Urinary bladder (tissue), 4 donors: ENCODE data around the gene GALNT7. TPM values are rescaled to one million over a fixed set of nuclear protein-coding genes. Genes with fewer than 3 reads are reported as not detected.

Experiments used
- DNase-seq: peaks from one replicate; pipeline ENCODE4 v3.0.0-alpha.2; 2015; ENCODE audit errors: extremely low spot score
- H3K27ac ChIP-seq: one replicate; pipeline ENCODE4 v1.5.1; 2013; ENCODE audit warnings: low read depth, mild to moderate bottlenecking, moderate library complexity
- H3K36me3 ChIP-seq: one replicate; pipeline ENCODE4 v1.6.1; 2013; ENCODE audit warnings: mild to moderate bottlenecking, moderate library complexity; ENCODE audit not compliant: insufficient read depth
- H3K4me1 ChIP-seq: one replicate; pipeline ENCODE4 v1.6.1; 2013; ENCODE audit warnings: mild to moderate bottlenecking, moderate library complexity; ENCODE audit not compliant: insufficient read depth
- H3K4me3 ChIP-seq: one replicate; pipeline ENCODE4 v1.5.1; 2013; ENCODE audit warnings: low read depth, low read length
- WGBS: extraction: QIAGEN DNeasy Blood & Tissue Kit; methylation state at CpG from one replicate; pipeline ENCODE4 v1.1.7; 2013; 5-methylcytosine and 5-hydroxymethylcytosine counted together
- polyA plus RNA-seq: library from polyadenylated mRNA; stranded (reverse); fragments of 200-250 nt; gene quantifications from one replicate; pipeline ENCODE4 v1.2.3, GENCODE V29; 2013
- total RNA-seq: library from RNA; depleted of rRNA; stranded (reverse); fragments of >200 nt; gene quantifications from one replicate; pipeline ENCODE4 v1.2.3, GENCODE V29; 2014
- donor health status: healthy with polysubstance abuse.
- donor health status: healthy.

GALNT7 gene
- total and polyA plus RNA-seq, 2 donors = 11.6 to 48.6 TPM

DNA sequence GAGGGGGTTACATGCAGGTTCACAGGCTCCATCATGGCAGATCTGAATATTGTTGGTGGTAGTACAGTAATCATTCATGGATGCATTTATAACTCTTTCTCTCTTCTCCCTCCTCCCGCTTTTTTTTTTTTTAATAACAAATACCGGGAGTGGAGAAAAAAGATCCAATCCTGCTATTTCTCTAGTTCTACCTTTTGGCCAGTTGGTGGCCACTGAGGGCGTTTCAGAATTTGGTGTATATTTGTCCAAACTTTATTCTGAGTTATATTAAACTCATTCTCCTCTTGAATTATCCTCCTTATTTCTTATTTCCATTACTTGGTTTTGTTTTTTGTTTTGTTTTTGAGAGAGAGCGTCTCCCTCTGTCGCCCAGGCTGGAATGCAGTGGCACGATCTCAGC, 90.7 kb downstream of the GALNT7 start:
- no peaks in the 10 kb centered on the region for H3K4me1 ChIP-seq
- no peak overlapping the region for H3K27ac ChIP-seq
- H3K4me3 ChIP-seq = no peak overlapping the region
- no peaks in the 10 kb centered on the region for H3K36me3 ChIP-seq
- WGBS = 90% methylated on average over 6 of the region's 6 CpGs
- DNase-seq = no peak

DNA sequence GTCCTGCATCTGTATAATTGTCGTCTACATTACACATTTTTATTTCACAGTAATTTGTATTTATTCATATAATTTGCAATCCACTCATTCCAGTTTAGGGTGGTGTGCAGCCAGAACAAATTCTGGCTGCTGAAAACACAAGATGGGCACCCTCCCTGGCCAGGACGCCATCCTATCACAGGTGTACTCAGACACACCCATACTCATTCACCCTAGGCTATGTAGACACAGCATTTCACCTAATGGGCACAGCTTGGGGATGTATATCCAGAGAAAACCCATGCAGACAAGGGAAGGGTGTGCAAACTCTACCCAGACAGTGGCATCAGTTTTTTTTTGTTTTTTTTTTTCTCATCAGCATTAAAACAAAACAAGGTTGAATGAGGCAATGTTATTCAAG, 92.4 kb downstream of the GALNT7 start:
- Histone ChIP-seq H3K27ac (no peak overlapping the region), H3K36me3 (no peaks in the 10 kb centered on the region), H3K4me1 (no peaks in the 10 kb centered on the region), H3K4me3 (no peak overlapping the region)
- WGBS = 95% methylated on average over 2 of the region's 2 CpGs
- DNase-seq = no peak

- no peak overlapping the region for H3K27ac ChIP-seq
- H3K4me3 ChIP-seq = no peak overlapping the region
- no peaks in the 10 kb centered on the region for H3K4me1 ChIP-seq
- H3K36me3 ChIP-seq = no peaks in the 10 kb centered on the region
- 88% methylated on average over 2 of the region's 2 CpGs for WGBS
- DNase-seq = no peak
Observed at GRCh38 chr4:173262375-173262774, 93.8 kb downstream of the GALNT7 start.

DNA sequence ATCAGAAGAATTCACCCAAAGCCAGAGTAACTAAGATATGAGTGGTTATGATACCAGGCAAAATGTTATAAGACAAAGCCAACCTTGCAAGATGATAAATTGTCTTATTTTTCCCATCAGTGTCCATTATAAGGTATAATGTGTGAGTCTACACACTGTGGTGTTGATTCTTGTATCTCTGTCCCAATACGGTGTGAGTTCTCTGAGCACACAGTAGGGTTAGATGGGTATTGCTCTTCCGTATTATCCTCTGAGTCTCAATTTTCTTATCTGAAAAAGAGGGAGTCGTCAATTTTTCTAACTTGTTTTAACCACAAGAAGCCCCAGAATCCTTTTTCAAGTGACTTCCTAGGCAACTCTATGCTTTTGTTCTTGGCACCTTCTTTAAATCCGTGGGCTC, 95.6 kb downstream of the GALNT7 start:
- 50% methylated on average over 4 of the region's 4 CpGs for WGBS
- H3K4me3 ChIP-seq = no peak overlapping the region
- H3K27ac ChIP-seq = no peak overlapping the region

DNA sequence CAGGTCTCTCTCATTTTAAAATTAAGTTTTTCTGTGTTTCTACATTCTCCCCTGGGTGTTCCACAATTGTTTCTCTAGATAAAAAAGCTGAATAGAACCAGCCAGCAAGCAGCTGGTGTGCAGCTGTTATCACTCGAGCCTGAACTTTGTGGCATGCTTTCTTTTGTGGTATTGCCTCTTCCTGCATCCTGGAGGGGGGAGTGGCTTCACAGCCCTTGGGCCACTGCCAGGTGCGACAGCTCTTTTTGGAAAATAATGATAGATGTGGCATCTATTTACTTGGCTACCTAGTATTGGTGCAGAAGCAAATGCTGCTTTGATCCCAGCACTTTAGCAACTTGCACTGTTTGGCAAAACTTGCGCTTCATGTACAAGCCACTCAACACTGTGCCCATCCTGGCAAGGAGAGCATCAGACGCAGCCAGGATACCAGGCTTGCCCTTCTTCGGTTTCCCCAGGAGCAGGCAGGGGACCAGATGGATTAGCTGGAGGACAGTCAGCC, 96.1 kb downstream of the GALNT7 start:
- no peaks in the 10 kb centered on the region for H3K36me3 ChIP-seq
- 39% methylated on average over 5 of the region's 5 CpGs for WGBS
- H3K27ac ChIP-seq = no peak overlapping the region
- H3K4me3 ChIP-seq = no peak overlapping the region
- H3K4me1 ChIP-seq = no peaks in the 10 kb centered on the region
- DNase-seq = no peak

More for the DNA sequence above, 95.6 kb downstream of the GALNT7 start:
- Histone ChIP-seq H3K4me1 (no peaks in the 10 kb centered on the region), H3K36me3 (no peaks in the 10 kb centered on the region)
- no peak for DNase-seq

DNA sequence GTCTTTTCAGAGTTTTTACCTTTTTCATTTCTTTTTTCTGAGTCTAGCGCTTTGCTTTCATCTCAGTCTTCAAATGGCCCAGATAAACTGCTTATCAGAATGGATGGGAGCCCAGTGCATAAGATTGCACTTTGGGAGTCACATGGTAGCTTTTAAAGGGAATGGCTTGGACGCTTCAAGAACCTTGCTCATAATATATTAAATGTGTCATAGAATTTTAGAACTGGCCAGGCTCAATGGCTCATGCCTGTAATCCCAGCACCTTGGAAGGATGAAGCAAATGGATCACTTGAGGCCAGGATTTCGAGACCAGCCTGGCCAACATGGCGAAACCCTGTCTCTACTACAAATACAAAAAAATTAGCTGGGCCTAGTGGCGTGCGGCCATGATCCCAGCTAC, 97.1 kb downstream of the GALNT7 start:
- Histone ChIP-seq H3K4me3 (no peak overlapping the region), H3K27ac (no peak overlapping the region), H3K4me1 (no peaks in the 10 kb centered on the region), H3K36me3 (no peaks in the 10 kb centered on the region)
- WGBS = 90% methylated on average over 6 of the region's 6 CpGs
- no peak for DNase-seq

GRCh38 chr4:173267711-173268110, 99.1 kb downstream of the GALNT7 start:
- DNase-seq = no peak
- no peaks in the 10 kb centered on the region for H3K36me3 ChIP-seq
- H3K4me1 ChIP-seq = no peaks in the 10 kb centered on the region
- H3K4me3 ChIP-seq = no peak overlapping the region
- no peak overlapping the region for H3K27ac ChIP-seq
- WGBS = 97% methylated on average over 2 of the region's 2 CpGs

DNA sequence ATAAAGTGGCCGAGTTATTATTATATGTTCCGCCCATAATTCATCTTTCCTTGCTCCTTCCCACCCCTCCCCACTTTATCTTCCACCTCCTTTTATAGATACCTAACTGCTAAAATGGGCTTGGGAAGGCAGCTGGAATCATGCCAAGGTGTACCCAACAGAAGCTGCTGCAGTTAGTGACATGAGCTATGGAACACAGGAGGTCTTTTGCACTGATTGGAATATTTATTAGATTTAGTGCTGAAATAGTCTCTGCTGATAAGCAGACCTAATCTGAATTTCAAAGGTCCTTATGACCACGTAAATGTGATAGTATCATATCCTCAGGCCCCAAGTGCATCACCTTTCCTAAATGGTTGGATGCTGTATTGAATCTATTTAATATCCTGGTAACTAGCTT, 100.7 kb downstream of the GALNT7 start:
- Histone ChIP-seq H3K36me3 (no peaks in the 10 kb centered on the region), H3K4me1 (no peaks in the 10 kb centered on the region), H3K4me3 (no peak overlapping the region), H3K27ac (no peak overlapping the region)
- WGBS = 98% methylated on average over 3 of the region's 3 CpGs
- no peak for DNase-seq

GRCh38 chr4:173270312-173271027, 101.9 kb downstream of the GALNT7 start:
- DNase-seq = no peak
- Histone ChIP-seq H3K36me3 (no peaks in the 10 kb centered on the region), H3K27ac (no peak overlapping the region), H3K4me3 (no peak overlapping the region), H3K4me1 (no peaks in the 10 kb centered on the region)
- WGBS = 32% methylated on average over 4 of the region's 4 CpGs

DNA sequence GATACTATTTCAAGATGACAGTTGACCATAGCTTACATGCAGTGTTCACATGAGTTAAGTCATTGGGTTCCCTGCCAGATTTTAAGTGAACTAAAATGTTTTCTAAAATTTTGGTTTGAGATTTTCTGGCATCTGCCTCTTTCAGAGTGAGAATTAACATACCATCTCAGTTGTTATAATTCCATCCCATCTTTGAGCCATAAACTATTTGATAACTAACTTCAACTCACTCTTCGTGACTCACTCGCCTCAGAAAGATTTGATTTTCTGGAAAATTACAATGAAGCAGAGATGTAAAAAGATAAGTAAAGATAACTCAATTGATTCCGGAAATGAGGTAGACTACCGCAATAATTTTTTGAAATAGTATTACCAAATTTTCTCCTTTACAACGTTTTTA, 103.7 kb downstream of the GALNT7 start:
- no peaks in the 10 kb centered on the region for H3K4me1 ChIP-seq
- WGBS = 95% methylated on average over 5 of the region's 5 CpGs
- DNase-seq = no peak

GRCh38 chr4:173272996-173273395, 104.4 kb downstream of the GALNT7 start:
- Histone ChIP-seq H3K4me3 (no peak overlapping the region), H3K36me3 (no peaks in the 10 kb centered on the region), H3K27ac (no peak overlapping the region), H3K4me1 (no peaks in the 10 kb centered on the region)
- WGBS = 51% methylated on average over 1 of the region's 1 CpG
- DNase-seq = no peak

More for the DNA sequence above, 103.7 kb downstream of the GALNT7 start:
- H3K4me3 ChIP-seq = no peak overlapping the region
- no peaks in the 10 kb centered on the region for H3K36me3 ChIP-seq
- no peak overlapping the region for H3K27ac ChIP-seq

DNA sequence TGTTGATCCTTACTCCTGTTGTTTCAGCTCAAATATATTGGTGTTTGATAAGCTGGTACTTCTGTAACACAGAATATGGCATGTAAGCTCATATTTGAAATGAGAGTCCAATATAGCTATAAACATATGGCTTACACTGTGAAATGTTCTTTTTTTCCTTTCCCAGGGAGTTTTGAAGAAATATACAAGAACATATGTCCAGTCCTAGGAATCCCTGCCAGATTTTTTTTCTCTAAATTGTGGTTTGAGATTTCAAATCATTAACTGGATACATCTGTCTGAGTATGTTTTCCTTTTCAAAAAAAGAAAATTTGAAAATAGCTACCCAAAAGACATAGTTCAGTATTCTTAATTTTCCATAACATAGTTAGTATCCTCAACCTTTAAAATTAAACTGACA, 105.3 kb downstream of the GALNT7 start:
- no peak overlapping the region for H3K27ac ChIP-seq
- H3K4me3 ChIP-seq = no peak overlapping the region
- DNase-seq = no peak
- no peaks in the 10 kb centered on the region for H3K4me1 ChIP-seq
- no peaks in the 10 kb centered on the region for H3K36me3 ChIP-seq

DNA sequence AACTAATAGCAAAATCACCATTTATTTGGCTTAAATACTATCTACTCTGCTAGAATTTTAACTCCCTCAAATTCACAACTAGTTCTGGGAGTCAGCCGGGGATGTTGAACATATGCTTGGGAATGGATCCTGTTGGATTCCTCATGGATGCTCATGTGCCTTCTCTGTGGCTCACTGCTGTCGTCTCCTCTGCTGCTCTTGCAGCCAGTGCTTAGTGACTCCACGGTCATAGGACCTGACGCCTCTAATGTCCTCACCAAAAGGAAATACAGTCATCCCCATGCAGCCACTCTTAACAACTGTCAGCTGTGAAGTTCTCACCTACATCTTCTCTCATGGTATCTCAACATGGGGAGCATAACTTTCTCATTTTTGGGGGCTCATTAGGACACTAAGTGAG, 106.1 kb downstream of the GALNT7 start:
- H3K27ac ChIP-seq = no peak overlapping the region
- WGBS = 97% methylated on average over 4 of the region's 4 CpGs
- DNase-seq = no peak
- no peaks in the 10 kb centered on the region for H3K36me3 ChIP-seq
- H3K4me1 ChIP-seq = no peaks in the 10 kb centered on the region
- H3K4me3 ChIP-seq = no peak overlapping the region

DNA sequence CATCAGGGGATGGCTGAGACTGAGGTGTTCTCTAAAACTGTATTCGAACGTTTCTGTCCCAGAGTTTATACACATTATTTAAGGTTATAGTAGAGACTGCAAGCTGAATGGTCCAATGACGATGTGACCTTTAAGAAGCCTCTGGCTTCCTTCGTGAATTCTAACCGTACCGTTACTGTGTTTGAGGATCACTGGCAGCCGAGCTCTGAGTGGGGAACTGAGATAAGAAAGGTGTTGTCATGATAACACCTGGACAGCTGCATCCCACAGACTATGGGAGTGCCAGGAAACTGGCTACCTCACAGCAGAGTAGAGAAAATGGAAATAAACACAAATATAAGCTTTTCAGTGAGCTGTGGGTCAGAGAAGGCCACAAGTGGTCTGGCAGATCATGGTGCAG, 106.5 kb downstream of the GALNT7 start:
- no peaks in the 10 kb centered on the region for H3K4me1 ChIP-seq
- DNase-seq = no peak
- no peaks in the 10 kb centered on the region for H3K36me3 ChIP-seq
- H3K4me3 ChIP-seq = no peak overlapping the region
- no peak overlapping the region for H3K27ac ChIP-seq
- WGBS = 96% methylated on average over 7 of the region's 7 CpGs

- 91% methylated on average over 2 of the region's 2 CpGs for WGBS
- H3K4me1 ChIP-seq = no peaks in the 10 kb centered on the region
- H3K4me3 ChIP-seq = no peak overlapping the region
- DNase-seq = no peak
- H3K36me3 ChIP-seq = no peaks in the 10 kb centered on the region
- no peak overlapping the region for H3K27ac ChIP-seq
Observed at GRCh38 chr4:173277340-173277739, 108.7 kb downstream of the GALNT7 start.
